GM12872 (cell line): ENCODE data around the gene GPD1.

Source experiments
- CTCF ChIP-seq: IDR thresholded peaks from 3 replicates; pipeline ENCODE4 v1.5.1; 2011; ENCODE audit warnings: low read depth, mild to moderate bottlenecking, low read length, moderate library complexity; ENCODE audit not compliant: insufficient read depth

GPD1 gene

GRCh38 chr12:50103351-50103750, 457 bp upstream of the GPD1 start:
- no peak for TF ChIP-seq CTCF

GRCh38 chr12:50104417-50105366, 884 bp downstream of the GPD1 start:
- no peak for TF ChIP-seq CTCF

GRCh38 chr12:50105913-50106450, 2.2 kb downstream of the GPD1 start:
- no peak for TF ChIP-seq CTCF

GRCh38 chr12:50106907-50107306, 3.1 kb downstream of the GPD1 start:
- no peak for TF ChIP-seq CTCF

- TF ChIP-seq CTCF, result no peak
These were observed 3.8 kb downstream of the GPD1 start for GRCh38 chr12:50107416-50108268.

- no peak for TF ChIP-seq CTCF
These were observed 5.5 kb downstream of the GPD1 start for GRCh38 chr12:50109319-50109718.

- no peak for TF ChIP-seq CTCF
These were observed 6.4 kb downstream of the GPD1 start for GRCh38 chr12:50110127-50110761.
